K562 (cell line): ENCODE results near the gene CFDP1. TPM values are rescaled to one million over a fixed set of nuclear protein-coding genes. Genes with fewer than 3 reads are reported as not detected.

ENCODE experiments used
- ATAC-seq: fragments of 200-7000 bp; cut with Tn5 transposase; 3 replicates; pipeline ENCODE4 v1.9.1; 2020; ENCODE audit warnings: moderate library complexity
- BruUV-seq: library from RNA; stranded (reverse); fragments of 400-500 nt; replicated peaks from 2 replicates; lab custom pipeline; 2021; lab: Mats Ljungman, UMichigan
- CTCF ChIA-PET: fragments of 300-600 bp; formaldehyde crosslinking; extraction: SDS; loops from one replicate; lab custom pipeline; 2021; ENCODE audit warnings: low intra/inter-chr PET ratio; lab: Yijun Ruan, JAX
- POLR2A ChIA-PET: fragments of 300-600, 350-650 bp; sonication (Branson Sonifier 250); formaldehyde crosslinking; extraction: SDS; loops from one replicate; lab custom pipeline; 2021; ENCODE audit warnings: antibody characterized with exemption, inconsistent platforms; lab: Yijun Ruan, JAX
- DNase-seq, 4 experiments: peaks; one replicate each; pipeline versions ENCODE4 v3.0.0 to v3.0.0-alpha.2; 2011 to 2018; ENCODE audit warnings: low spot score in 3 of 4, mixed read lengths in 3 of 4; ENCODE audit errors: extremely low read depth in 1 of 4
- FAIRE-seq: peaks from 2 replicates; lab custom pipeline; 2011; peaks lifted over from hg19 to GRCh38; lab: Jason Lieb, UNC
- H2AFZ ChIP-seq: 2 replicates; pipeline ENCODE4 v1.6.0; 2011; ENCODE audit warnings: low read depth, low read length, control low read depth, inconsistent platforms
- H3K27ac ChIP-seq: fragments of 200-600 bp; 3 replicates; pipeline ENCODE4 v1.8.0; 2011; ENCODE audit warnings: low read depth, mild to moderate bottlenecking, control low read depth, inconsistent platforms, low read length, moderate library complexity, mixed read lengths; ENCODE audit errors: extremely low read depth
- H3K27me3 ChIP-seq, 2 experiments: fragments of 300-600 bp in 1 of 2; 2 replicates in 1 of 2; 3 replicates in 1 of 2; pipeline versions ENCODE4 v1.6.0 to v1.8.0; 2011; ENCODE audit warnings: inconsistent platforms in 2 of 2, low read length in 2 of 2, mild to moderate bottlenecking in 1 of 2, mixed read lengths in 1 of 2, moderate library complexity in 1 of 2; ENCODE audit not compliant: control insufficient read depth in 2 of 2, insufficient read depth in 2 of 2
- H3K36me3 ChIP-seq: fragments of 300-600 bp; 3 replicates; pipeline ENCODE4 v1.8.0; 2011; ENCODE audit warnings: mild to moderate bottlenecking, low read length, inconsistent platforms; ENCODE audit not compliant: control insufficient read depth, insufficient read depth
- H3K4me1 ChIP-seq, 2 experiments: fragments of 200-600 bp in 1 of 2; replicated peaks in 1 of 2; 2 replicates in 1 of 2; 3 replicates in 1 of 2; pipeline versions ENCODE4 v1.5.1 to v1.8.0; 2011; ENCODE audit warnings: inconsistent platforms in 2 of 2, low read length in 2 of 2, mild to moderate bottlenecking in 1 of 2, mixed read lengths in 1 of 2, moderate library complexity in 1 of 2; ENCODE audit not compliant: control insufficient read depth in 2 of 2, insufficient read depth in 2 of 2
- H3K4me2 ChIP-seq: 2 replicates; pipeline ENCODE4 v1.6.1; 2011; ENCODE audit warnings: low read length, control low read depth, inconsistent platforms, mixed read lengths; ENCODE audit not compliant: insufficient read depth
- H3K4me3 ChIP-seq: fragments of 200-600 bp; sonication (generic), shearing (Covaris generic); 2 replicates; pipeline ENCODE4 v1.5.1; 2016; ENCODE audit warnings: control low read depth, inconsistent platforms
- H3K79me2 ChIP-seq: fragments of 200-600 bp; 3 replicates; pipeline ENCODE4 v1.8.0; 2011; ENCODE audit warnings: low read length, inconsistent platforms; ENCODE audit not compliant: control insufficient read depth, insufficient read depth
- H3K9ac ChIP-seq, 2 experiments: 2 replicates each; pipeline versions ENCODE4 v1.6.0 to v1.6.1; 2011; ENCODE audit warnings: low read depth in 2 of 2, low read length in 2 of 2, control low read depth in 1 of 2, inconsistent platforms in 1 of 2, mild to moderate bottlenecking in 1 of 2, mixed read lengths in 1 of 2; ENCODE audit not compliant: insufficient read depth in 1 of 2
- H3K9me1 ChIP-seq: one replicate; pipeline ENCODE4 v1.6.0; 2011; ENCODE audit warnings: inconsistent platforms, mild to moderate bottlenecking, low read length, moderate library complexity; ENCODE audit not compliant: control insufficient read depth, insufficient read depth
- H3K9me3 ChIP-seq: replicated peaks from 2 replicates; pipeline ENCODE4 v1.5.1; 2011; ENCODE audit warnings: low read depth, low read length, inconsistent platforms; ENCODE audit not compliant: control insufficient read depth, insufficient read depth
- H4K20me1 ChIP-seq: replicated peaks from 2 replicates; pipeline ENCODE4 v1.6.1; 2011; ENCODE audit warnings: low read length, inconsistent platforms, mixed read lengths; ENCODE audit not compliant: control insufficient read depth, insufficient read depth
- CHCHD3 ChIP-seq: fragments of 250-450 bp; sonication (Bioruptor Pico); IDR thresholded peaks from 2 replicates; pipeline ENCODE4 v2.1.2; 2022; ENCODE audit warnings: mild to moderate bottlenecking
- CSDE1 ChIP-seq, 2 experiments: fragments of 450-650 bp; IDR thresholded peaks; 2 replicates each; pipeline ENCODE4 v1.6.1; 2016; ENCODE audit warnings: mild to moderate bottlenecking in 1 of 2
- E2F5 ChIP-seq: sonication (generic); formaldehyde crosslinking; IDR thresholded peaks from 2 replicates; pipeline ENCODE4 v1.8.0; 2022; ENCODE audit warnings: mild to moderate bottlenecking, missing genetic modification reagents
- KLF10 ChIP-seq: fragments of 250-450 bp; sonication (Bioruptor Pico); IDR thresholded peaks from 2 replicates; pipeline ENCODE4 v1.6.1; 2021; ENCODE audit warnings: matching md5 sums
- MAFG ChIP-seq: fragments of 450-650 bp; conservative IDR thresholded peaks from 2 replicates; pipeline ENCODE4 v1.6.1; 2016; ENCODE audit warnings: missing genetic modification characterization, missing compliant biosample characterization
- NR2F6 ChIP-seq: fragments of 450-650 bp; formaldehyde crosslinking; IDR thresholded peaks from 2 replicates; pipeline ENCODE4 v1.4.0; 2020; ENCODE audit warnings: mild to moderate bottlenecking
- PATZ1 ChIP-seq: fragments of 250-450 bp; sonication (Bioruptor Pico); IDR thresholded peaks from 2 replicates; pipeline ENCODE4 v1.5.0; 2020; ENCODE audit warnings: mild to moderate bottlenecking, borderline replicate concordance
- PCBP2 ChIP-seq: fragments of 200-400 bp; formaldehyde crosslinking; IDR thresholded peaks from 2 replicates; pipeline ENCODE4 v1.6.1; 2018; ENCODE audit warnings: low read length, low read depth, mild to moderate bottlenecking, moderate library complexity; ENCODE audit not compliant: poor library complexity, severe bottlenecking
- THRA ChIP-seq: fragments of 450-650 bp; IDR thresholded peaks from 2 replicates; pipeline ENCODE4 v1.6.1; 2017; ENCODE audit warnings: mild to moderate bottlenecking, moderate library complexity
- ZFP36 ChIP-seq: fragments of 150-350 bp; IDR thresholded peaks from 2 replicates; pipeline ENCODE4 v1.6.1; 2018; ENCODE audit warnings: low read length, low read depth; ENCODE audit not compliant: partially characterized antibody
- ZNF316 ChIP-seq: fragments of 450-650 bp; IDR thresholded peaks from 2 replicates; pipeline ENCODE4 v1.6.1; 2016
- ZNF592 ChIP-seq: fragments of 450-650 bp; IDR thresholded peaks from 2 replicates; pipeline ENCODE4 v1.6.1; 2017; ENCODE audit warnings: antibody characterized with exemption, mild to moderate bottlenecking
- WGBS: fragments of 100-300 bp; shearing (Covaris generic); methylation state at CpG from one replicate; pipeline ENCODE4 v1.1.6; 2016; ENCODE audit warnings: low coverage, mixed read lengths; ENCODE audit not compliant: insufficient coverage; ENCODE audit errors: missing lambda C conversion rate; 5-methylcytosine and 5-hydroxymethylcytosine counted together
- in situ Hi-C: fragments of 300-500 bp; cut with MboI; formaldehyde crosslinking; loops from 4 replicates; pipeline ENCODE4 v1.15.0; 2018; ENCODE audit warnings: inconsistent platforms, mixed read lengths
- intact Hi-C: fragments of 100-400 bp; cut with micrococcal nuclease; formaldehyde crosslinking; loops from 2 replicates; pipeline ENCODE4 v1.14.2; 2022
- polyA plus RNA-seq, 8 experiments: library from polyadenylated mRNA; depleted of rRNA in 4 of 8; stranded (reverse) in 5 of 8; unstranded in 3 of 8; fragments of >200 nt; fragmentation: Nextera tagmentation in 2 of 8; fragmentation: Illumina TruSeq in 1 of 8; extraction: Ambion mirVana in 2 of 8; extraction: Trizol in 1 of 8; gene quantifications; 2 replicates each; pipeline versions ENCODE4 v1.2.1 to v1.2.3, GENCODE V29; 2011 to 2014; ENCODE audit warnings: inconsistent platforms in 1 of 8, missing spikeins in 1 of 8
- total RNA-seq, 7 experiments: library from RNA; depleted of rRNA in 6 of 7; stranded (reverse); fragments of >200 nt in 6 of 7; fragmentation: Illumina TruSeq in 2 of 7; extraction: Trizol in 2 of 7; gene quantifications; 2 replicates each; pipeline versions ENCODE4 v1.2.1 to v1.2.3, GENCODE V29; 2011 to 2021; ENCODE audit warnings: low replicate concordance in 1 of 7

CFDP1 gene
- total and polyA plus RNA-seq, 9 of the 15 experiments (the other 6 are each of a cell fraction or from before 2014, with no cell fraction given), result 31.5 to 78.4 (median 61.7) TPM

- TF ChIP-seq E2F5, result no peak
- no peak for TF ChIP-seq PATZ1 (CRISPR knock-in tag)
- TF ChIP-seq ZFP36, result no peak
- TF ChIP-seq CHCHD3 (CRISPR knock-in tag), result no peak
Measured at GRCh38 chr16:75317101-75317522, 116.2 kb downstream of the CFDP1 start (continued).

- CTCF ChIA-PET, result no interaction called here
- FAIRE-seq (no peak), DNase-seq (no peak), ATAC-seq (no peak)
- H3K9me1 ChIP-seq, result no peaks in the 10 kb centered on the region
- H3K27me3 ChIP-seq, result no peaks in the 10 kb centered on the region
- H3K4me2 ChIP-seq, result no peak overlapping the region
- H3K79me2 ChIP-seq, result no peaks in the 10 kb centered on the region
- intact Hi-C loops (no loop called here), in situ Hi-C loops (no loop called here)
- H2AFZ ChIP-seq, result no peak overlapping the region
- H3K4me3 ChIP-seq, result no peak overlapping the region
- H3K27ac ChIP-seq, result no peak overlapping the region
- BruUV-seq, result no TSS peak
- H3K9ac ChIP-seq, result no peak overlapping the region
- H3K9me3 ChIP-seq, result no peaks in the 10 kb centered on the region
- peaks cover 4% of the 10 kb centered on the region; the same call in 1 of the 3 replicates for H3K36me3 ChIP-seq
- POLR2A ChIA-PET, result no interaction called here
- no peaks in the 10 kb centered on the region for H4K20me1 ChIP-seq
- 91% methylated on average over 6 of the region's 6 CpGs for WGBS
- H3K4me1 ChIP-seq, result peaks cover 2 to 10% of the 10 kb centered on the region in 2 experiments; a peak in 4 of 5 replicates
- TF ChIP-seq ZNF592 (no peak), THRA (no peak), NR2F6 (no peak), KLF10 (CRISPR knock-in tag) (no peak), ZNF316 (peak; percentile 79), PCBP2 (no peak), MAFG (tag) (0 out of 2 replicates have a peak, but pooled peaks have one; percentile 22), CSDE1 (IDR thresholded peaks at IDR 0.05) (no peak)
Measured at GRCh38 chr16:75315539-75316306, 117.6 kb downstream of the CFDP1 start.
